GM18520 (cell line): ENCODE data around the gene GTF3C5.
"Not testable (repeated sequence)": the region's sequence is repeated elsewhere in the genome, so short reads cannot be mapped to it uniquely, and the experiment has no call there.

Experiments
- ATAC-seq: cut with Tn5 transposase; IDR thresholded peaks from one replicate; pipeline ENCODE4 v1.9.1; 2021; ENCODE audit not compliant: unreplicated experiment

Gene GTF3C5

GRCh38 chr9:133030317-133031129 is at the start of gene GTF3C5:
Gene GTF3C5 (plus strand): TSS chr9:133030997. CDS start chr9:133031012, 15 bp downstream.
- ATAC-seq = peak; percentile 97

GRCh38 chr9:132982458-132982857 is 48.3 kb upstream of the GTF3C5 start:
- ATAC-seq = no peak

- ATAC-seq = no peak
Observed at GRCh38 chr9:132983491-132984201, 47.2 kb upstream of the GTF3C5 start.

GRCh38 chr9:132984202-132985070 is 46.4 kb upstream of the GTF3C5 start:
- no peak for ATAC-seq

GRCh38 chr9:132985071-132985350 is 45.8 kb upstream of the GTF3C5 start:
- no peak for ATAC-seq

GRCh38 chr9:132985489-132985888 is 45.3 kb upstream of the GTF3C5 start:
- no peak for ATAC-seq

GRCh38 chr9:132986114-132986513 is 44.7 kb upstream of the GTF3C5 start:
- ATAC-seq = no peak

GRCh38 chr9:132986640-132987620 is 43.9 kb upstream of the GTF3C5 start:
- ATAC-seq = no peak

GRCh38 chr9:132988244-132989013 is 42.4 kb upstream of the GTF3C5 start:
- no peak for ATAC-seq

- no peak for ATAC-seq
Observed at GRCh38 chr9:132989014-132989310, 41.8 kb upstream of the GTF3C5 start.

- ATAC-seq = no peak
Observed at GRCh38 chr9:132989414-132989996, 41.3 kb upstream of the GTF3C5 start.

GRCh38 chr9:132989998-132990557 is 40.7 kb upstream of the GTF3C5 start:
- not testable (repeated sequence) for ATAC-seq

GRCh38 chr9:132990781-132991180 is 40.0 kb upstream of the GTF3C5 start:
- no peak for ATAC-seq

GRCh38 chr9:132991351-132992300 is 39.2 kb upstream of the GTF3C5 start:
- ATAC-seq = no peak

GRCh38 chr9:132993511-132993939 is 37.3 kb upstream of the GTF3C5 start:
- no peak for ATAC-seq

GRCh38 chr9:132994410-132995120 is 36.2 kb upstream of the GTF3C5 start:
- ATAC-seq = no peak

GRCh38 chr9:132995121-132995420 is 35.7 kb upstream of the GTF3C5 start:
- ATAC-seq = no peak

- ATAC-seq = no peak
Observed at GRCh38 chr9:132995879-132996278, 34.9 kb upstream of the GTF3C5 start.
